GM10248 (cell line): ENCODE data around the gene KCNJ15.

ENCODE experiments used
- CTCF ChIA-PET: fragments of 300-600 bp; sonication (Branson Sonifier 250); formaldehyde crosslinking; extraction: SDS; loops from one replicate; lab custom pipeline; 2021; ENCODE audit warnings: antibody characterized with exemption; lab: Yijun Ruan, JAX
- POLR2A ChIA-PET: fragments of 350-650 bp; sonication (Branson Sonifier 250); formaldehyde crosslinking; extraction: SDS; loops from one replicate; lab custom pipeline; 2020; ENCODE audit warnings: antibody characterized with exemption; lab: Yijun Ruan, JAX
- DNase-seq: peaks from one replicate; pipeline ENCODE4 v3.0.0; 2012; ENCODE audit errors: extremely low spot score
- CTCF ChIP-seq: IDR thresholded peaks from 2 replicates; pipeline ENCODE4 v1.5.1; 2012; ENCODE audit warnings: mild to moderate bottlenecking, low read depth; ENCODE audit errors: extremely low read depth, missing control alignments, control extremely low read depth

The KCNJ15 gene

DNA sequence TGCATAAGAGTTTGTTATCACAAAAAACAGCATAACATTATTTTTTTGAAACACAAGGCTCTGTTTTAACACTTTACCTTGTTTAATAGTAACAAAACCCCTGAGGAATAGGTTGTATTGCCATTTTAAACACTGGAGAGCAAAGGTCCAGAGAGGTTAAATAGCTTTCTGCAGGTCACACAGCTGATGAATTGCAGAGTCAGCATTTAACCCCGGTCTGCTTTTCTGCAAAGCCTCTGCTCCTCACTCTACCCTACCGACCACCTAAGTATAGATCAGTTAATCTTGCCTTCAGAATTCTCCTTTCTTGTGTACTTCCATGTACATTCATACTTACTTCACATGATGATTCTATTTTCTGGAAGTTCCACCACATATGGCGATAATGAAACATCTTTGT is 42.0 kb downstream of the KCNJ15 start:
- CTCF ChIA-PET, result no interaction called here
- POLR2A ChIA-PET, result no interaction called here
- no peak for DNase-seq
- TF ChIP-seq CTCF, result no peak

DNA sequence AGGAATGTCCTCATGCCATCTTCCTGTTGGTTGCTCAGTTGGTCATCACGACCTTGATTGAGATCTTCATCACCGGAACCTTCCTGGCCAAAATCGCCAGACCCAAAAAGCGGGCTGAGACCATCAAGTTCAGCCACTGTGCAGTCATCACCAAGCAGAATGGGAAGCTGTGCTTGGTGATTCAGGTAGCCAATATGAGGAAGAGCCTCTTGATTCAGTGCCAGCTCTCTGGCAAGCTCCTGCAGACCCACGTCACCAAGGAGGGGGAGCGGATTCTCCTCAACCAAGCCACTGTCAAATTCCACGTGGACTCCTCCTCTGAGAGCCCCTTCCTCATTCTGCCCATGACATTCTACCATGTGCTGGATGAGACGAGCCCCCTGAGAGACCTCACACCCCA is 42.9 kb downstream of the KCNJ15 start:
- CTCF ChIA-PET, result no interaction called here
- TF ChIP-seq CTCF, result no peak
- POLR2A ChIA-PET, result no interaction called here
- DNase-seq, result no peak

DNA sequence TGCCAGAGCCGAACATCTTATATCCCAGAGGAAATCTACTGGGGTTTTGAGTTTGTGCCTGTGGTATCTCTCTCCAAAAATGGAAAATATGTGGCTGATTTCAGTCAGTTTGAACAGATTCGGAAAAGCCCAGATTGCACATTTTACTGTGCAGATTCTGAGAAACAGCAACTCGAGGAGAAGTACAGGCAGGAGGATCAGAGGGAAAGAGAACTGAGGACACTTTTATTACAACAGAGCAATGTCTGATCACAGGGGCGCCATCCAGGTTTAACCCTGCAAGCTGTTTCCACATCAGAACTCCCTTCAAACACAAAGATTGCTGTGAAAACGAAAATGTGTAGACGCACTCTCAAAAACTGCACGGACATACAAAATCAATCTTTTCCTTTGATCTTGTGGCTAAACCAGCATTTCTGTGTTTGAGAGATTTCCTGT is 43.4 kb downstream of the KCNJ15 start:
- CTCF ChIA-PET, result no interaction called here
- no peak for TF ChIP-seq CTCF
- POLR2A ChIA-PET, result no interaction called here
- DNase-seq, result no peak

- TF ChIP-seq CTCF, result no peak
- ChIA-PET POLR2A (no interaction called here), CTCF (interaction anchor here (1.1 kb wide), 1 partner anchor 51 kb away, joined by 3 read pairs; no protein-coding TSS in a partner anchor)
- DNase-seq, result no peak
These were observed 44.8 kb downstream of the KCNJ15 start for GRCh38 chr21:38301321-38302214.

DNA sequence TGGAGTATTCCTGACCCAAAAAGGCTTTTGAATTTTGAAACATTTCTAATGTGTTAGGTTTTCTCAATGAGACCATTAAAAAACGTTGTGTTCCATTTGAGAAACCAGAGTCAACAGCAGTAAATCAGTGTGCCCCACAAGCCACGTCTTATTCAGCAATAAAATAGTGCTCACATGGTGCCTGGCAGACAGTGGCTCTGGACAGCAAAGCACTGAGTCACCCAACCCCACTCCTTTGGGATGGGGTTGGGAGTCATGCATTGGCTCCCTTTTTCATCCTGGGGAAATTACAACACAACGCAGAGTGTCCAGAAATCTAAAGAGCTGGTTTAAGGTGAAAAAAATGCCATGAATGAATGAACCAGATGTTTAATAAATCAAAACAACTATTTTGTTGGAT is 46.5 kb downstream of the KCNJ15 start:
- ChIA-PET CTCF (no interaction called here), POLR2A (interaction anchor here (0.5 kb wide), 1 partner anchor 10 kb away, joined by 5 read pairs; no protein-coding TSS in a partner anchor)
- no peak for TF ChIP-seq CTCF
- no peak for DNase-seq

GRCh38 chr21:38306433-38307141 is 49.8 kb downstream of the KCNJ15 start:
- ChIA-PET CTCF (interaction anchor here (1.1 to 1.8 kb wide), 3 partner anchors 9 to 16 kb away, joined by 3 read pairs; no protein-coding TSS in a partner anchor), POLR2A (no interaction called here)
- DNase-seq, result no peak
- no peak for TF ChIP-seq CTCF
